ENCODE data around the gene VSIG4.

DNA sequence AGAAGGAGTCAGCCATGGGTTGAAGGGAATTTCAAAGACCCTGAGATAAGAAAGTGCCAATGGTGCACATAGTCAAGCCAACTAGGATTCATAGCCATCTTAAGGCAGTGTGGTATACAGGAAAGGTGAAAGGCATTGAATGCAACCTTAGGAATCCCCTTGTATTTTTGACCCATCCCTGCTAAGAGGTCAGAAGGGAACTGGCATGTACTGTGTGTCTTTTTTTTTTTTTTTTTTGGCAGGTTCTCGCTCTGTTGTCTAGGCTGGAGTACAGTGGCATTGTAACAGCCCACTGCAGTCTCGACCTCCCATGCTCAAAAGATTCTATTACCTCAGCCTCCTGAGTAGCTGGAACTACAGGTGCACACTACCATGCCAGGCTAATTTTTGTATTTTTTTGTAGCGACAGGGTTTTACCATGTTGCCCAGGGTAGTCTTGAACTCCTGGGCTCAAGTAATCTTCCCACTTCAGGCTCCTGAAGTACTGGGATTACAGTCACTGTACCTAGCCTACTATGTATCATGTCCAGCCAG is 40.8 kb downstream of the VSIG4 start:
- TF ChIP-seq EZH2 (IDR thresholded peaks at IDR 0.05; ENCODE audit: insufficient read depth, poor library complexity, severe bottlenecking), result no peak
- no peak for TF ChIP-seq EZH2phosphoT487 (IDR thresholded peaks at IDR 0.05; ENCODE audit: insufficient read depth, low read depth)

All from GM23248 (cell line).